ENCODE results near the gene NXPH4.

DNA sequence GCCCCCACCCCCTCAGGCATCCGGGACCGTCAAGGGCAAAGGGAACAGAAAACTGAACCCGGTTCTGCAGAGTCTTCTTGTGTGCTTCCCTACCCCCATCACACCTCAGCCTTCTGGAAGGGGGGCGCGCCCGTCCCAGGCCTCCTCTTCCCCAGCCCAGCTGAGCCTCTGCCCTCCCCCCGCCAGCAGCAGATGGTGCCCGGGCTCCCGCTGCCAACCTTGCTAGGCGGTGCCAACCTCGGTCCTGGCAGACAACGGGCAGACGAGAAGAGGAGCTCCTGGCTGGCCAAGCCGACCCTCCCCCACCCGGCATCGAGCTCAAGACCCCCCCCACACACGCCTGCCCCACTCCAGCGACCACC is 25.7 kb downstream of the NXPH4 start:
- TF ChIP-seq, protein P1, sequence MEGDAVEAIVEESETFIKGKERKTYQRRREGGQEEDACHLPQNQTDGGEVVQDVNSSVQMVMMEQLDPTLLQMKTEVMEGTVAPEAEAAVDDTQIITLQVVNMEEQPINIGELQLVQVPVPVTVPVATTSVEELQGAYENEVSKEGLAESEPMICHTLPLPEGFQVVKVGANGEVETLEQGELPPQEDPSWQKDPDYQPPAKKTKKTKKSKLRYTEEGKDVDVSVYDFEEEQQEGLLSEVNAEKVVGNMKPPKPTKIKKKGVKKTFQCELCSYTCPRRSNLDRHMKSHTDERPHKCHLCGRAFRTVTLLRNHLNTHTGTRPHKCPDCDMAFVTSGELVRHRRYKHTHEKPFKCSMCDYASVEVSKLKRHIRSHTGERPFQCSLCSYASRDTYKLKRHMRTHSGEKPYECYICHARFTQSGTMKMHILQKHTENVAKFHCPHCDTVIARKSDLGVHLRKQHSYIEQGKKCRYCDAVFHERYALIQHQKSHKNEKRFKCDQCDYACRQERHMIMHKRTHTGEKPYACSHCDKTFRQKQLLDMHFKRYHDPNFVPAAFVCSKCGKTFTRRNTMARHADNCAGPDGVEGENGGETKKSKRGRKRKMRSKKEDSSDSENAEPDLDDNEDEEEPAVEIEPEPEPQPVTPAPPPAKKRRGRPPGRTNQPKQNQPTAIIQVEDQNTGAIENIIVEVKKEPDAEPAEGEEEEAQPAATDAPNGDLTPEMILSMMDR (IDR thresholded peaks at IDR 0.05): no peak
- TF ChIP-seq POLR2AphosphoS5 (IDR thresholded peaks at IDR 0.05) (no peak), EP300 (IDR thresholded peaks at IDR 0.05) (no peak)

Data from suprapubic skin (tissue), 4 donors.